NCI-H2029 (cell line): ENCODE measurements around the gene ZNF780B.
A peak's percentile ranks its signal among the peaks of the same experiment; 100 is the strongest.
"Not testable (repeated sequence)": the region's sequence is repeated elsewhere in the genome, so short reads cannot be mapped to it uniquely, and the experiment has no call there.

Experiments used
- DNase-seq: peaks from one replicate; lab custom pipeline; 2025; lab: John Stamatoyannopoulos, UW

The ZNF780B gene

GRCh38 chr19:40038047-40038446 lies 18.0 kb downstream of the ZNF780B start:
- not testable (repeated sequence) for DNase-seq

DNA sequence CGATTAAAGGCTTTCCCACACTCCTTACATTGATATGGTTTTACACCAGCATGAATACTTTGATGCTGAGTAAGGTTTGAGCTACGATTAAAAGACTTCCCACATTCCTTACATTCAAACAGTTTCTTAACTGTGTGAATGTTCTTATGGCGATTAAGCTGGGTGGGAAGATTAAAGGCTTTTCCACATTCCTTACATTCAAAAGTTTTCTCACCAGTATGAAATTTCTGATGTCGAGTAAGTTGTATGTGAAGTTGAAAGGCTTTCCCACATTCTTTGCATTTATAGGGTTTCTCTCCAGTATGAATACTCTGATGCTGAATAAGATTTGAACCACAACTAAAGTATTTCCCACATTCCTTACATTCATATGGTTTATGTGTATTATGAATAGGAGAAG lies 20.0 kb downstream of the ZNF780B start:
- DNase-seq = no peak

DNA sequence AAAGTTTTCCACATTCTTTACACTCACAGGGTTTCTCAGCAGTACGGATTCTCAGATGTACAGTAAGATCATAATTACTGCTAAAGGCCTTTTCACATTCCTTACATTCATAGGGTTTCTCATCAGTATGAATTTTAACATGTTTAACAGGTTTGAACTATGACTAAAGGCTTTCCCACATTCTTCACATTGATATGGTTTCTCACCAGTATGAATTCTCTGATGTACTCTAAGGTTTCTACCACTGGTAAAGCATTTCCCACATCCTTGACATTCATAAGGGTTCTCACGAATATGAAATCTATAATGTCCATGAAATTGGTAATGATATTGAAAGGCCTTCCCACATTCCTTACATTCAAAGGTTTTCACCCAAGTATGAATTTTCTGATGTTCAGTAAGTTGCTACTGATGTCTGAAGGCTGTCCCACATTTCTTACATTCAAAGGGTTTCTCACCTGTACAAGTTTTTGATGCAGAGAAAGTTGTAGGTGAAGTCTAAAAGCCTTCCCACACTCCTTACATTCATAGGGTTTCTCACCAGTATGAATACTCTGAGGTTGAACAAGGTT lies 22.0 kb downstream of the ZNF780B start:
- DNase-seq = no peak

DNA sequence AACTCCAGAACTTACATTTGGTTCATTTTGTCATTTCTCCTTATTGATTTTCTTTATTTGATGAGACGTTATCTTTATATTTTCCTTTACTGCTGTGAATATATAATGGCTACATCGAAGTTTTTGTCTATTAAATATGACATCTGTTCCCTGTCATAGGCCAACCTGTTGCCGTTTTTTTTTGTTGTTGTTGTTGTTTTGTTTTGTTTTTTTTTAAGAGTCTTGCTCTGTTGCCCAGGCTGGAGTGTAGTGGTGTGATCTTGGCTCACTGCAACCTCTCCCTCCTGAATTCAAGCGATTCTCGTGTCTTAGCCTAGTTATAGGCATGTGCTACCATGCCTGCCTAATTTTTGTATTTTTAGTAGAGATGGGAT lies 29.4 kb downstream of the ZNF780B start:
- no peak for DNase-seq

GRCh38 chr19:40025938-40026596 lies 30.0 kb downstream of the ZNF780B start:
- no peak for DNase-seq

- DNase-seq = no peak
Measured at GRCh38 chr19:40023969-40024368, 32.1 kb downstream of the ZNF780B start.

GRCh38 chr19:40013991-40014390 lies 42.0 kb downstream of the ZNF780B start:
- DNase-seq = no peak

DNA sequence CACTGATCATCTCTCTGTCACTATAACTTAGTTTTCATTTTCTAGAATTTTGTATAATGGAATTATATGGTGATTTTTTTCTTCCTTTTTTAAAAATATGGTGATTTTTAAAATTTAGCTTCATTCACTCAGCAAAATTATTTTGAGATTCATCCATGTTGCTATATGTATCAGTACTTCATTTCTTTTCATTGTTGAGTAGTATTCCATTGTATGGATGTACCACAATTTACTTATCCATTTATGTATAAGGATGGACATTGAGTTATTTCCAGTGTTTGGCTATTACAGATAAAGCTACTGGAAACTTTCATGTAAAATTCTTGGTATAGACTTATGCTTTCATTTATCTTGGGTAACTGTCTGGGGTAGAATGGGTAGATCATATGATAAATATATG lies 46.4 kb downstream of the ZNF780B start:
- no peak for DNase-seq

GRCh38 chr19:40006273-40006691 lies 49.7 kb downstream of the ZNF780B start:
- no peak for DNase-seq

DNA sequence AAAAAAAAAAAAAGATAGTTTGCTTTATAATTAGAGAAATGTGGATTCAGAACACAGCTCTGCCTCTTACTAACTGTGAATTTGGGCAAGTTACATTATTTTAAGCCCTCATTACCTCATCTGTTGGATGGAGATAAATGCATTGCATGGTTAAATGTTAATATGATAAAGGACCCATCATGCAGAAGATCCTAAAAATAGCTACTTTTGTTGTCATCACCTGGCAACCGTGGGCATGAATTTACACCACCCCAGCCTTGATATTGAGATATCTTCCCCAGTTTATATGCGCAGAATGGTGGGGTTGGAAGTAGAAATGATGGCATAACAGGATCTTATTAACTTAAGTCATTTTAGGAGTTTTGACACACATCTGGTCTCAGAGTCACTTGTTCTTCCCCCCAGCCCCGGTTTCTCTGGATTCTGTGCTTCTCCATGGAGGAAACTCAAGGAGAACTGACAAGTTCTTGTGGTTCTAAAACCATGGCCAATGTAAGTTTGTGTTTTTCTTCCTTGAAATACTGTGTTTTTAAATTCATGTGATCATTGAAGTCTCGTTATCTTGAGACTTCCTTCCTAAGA lies 50.2 kb downstream of the ZNF780B start:
- no peak for DNase-seq

GRCh38 chr19:39998501-39998900 lies 57.5 kb downstream of the ZNF780B start:
- DNase-seq = no peak

DNA sequence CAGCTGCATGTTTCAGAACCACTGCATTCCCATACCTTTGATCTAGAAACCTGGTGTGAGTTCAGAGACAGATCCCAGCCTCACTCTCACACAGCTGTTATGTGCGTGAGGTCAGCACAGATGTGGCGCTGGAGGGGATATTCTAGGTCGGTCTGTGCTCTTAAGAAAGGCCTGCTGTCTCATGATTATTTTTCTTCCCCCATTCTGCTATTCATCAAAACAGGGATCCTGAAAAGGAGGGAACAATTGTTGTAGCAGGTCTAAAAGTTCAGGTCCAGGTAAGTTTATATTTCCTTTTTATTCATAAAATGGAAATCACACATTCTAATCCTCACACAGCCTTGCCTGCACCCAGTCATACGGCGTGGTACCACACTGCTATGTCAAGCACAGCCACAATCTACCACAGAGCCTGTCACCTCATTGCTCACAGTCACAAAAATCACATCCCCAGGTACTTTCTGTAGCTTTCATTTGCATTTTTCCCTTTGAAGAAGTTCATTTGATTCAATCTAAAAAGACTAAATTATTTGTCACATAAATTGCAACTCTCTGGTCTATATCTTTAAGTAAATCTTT lies 58.3 kb downstream of the ZNF780B start:
- DNase-seq = no peak

DNA sequence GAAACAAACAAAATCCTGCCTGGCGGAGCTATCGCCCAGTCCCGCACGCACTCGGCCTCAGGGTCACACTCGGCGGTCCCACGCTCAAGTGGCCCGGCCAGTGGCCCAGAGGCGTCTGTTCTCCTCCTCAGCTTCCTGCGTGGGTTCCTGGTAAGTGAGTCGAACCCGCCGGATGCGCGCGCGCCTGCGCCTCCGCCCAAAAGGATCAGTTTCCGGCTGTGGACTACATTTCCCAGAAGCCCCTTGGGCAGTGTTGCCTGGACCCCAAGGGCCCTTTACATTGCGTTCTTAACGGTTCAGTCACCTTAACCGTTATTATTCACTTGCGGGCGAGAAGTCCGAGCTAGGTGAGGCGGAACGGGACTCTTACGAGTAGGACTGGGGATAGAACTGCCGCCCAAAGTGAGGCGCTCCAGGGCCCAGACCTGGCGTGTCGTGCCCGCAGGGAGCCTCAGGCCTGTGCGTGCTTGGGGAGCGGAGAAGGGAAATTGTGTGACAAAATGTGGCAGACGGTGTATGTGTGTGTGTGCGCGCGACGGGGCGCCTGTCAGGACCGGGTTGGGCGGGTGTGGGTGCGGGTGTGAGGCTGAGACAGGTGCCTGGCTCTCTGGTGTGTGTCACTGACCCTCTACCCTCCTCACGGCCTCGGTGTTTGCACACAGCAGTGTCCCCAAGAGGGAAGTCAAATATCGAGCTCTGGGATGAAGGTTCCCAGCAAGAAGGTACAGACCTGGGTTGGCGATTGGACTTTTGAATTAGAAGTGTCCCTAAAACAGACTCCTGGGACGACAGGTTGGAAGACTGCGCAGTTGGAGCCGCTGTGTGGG lies 59.0 kb downstream of the ZNF780B start, which contains the start of gene ZNF546:
Gene ZNF546, plus strand, starts transcription at position 250 of the 827 bp plus-strand sequence. CDS start 1,267 bp downstream, outside the sequence.
- DNase-seq = peak; percentile 68

DNA sequence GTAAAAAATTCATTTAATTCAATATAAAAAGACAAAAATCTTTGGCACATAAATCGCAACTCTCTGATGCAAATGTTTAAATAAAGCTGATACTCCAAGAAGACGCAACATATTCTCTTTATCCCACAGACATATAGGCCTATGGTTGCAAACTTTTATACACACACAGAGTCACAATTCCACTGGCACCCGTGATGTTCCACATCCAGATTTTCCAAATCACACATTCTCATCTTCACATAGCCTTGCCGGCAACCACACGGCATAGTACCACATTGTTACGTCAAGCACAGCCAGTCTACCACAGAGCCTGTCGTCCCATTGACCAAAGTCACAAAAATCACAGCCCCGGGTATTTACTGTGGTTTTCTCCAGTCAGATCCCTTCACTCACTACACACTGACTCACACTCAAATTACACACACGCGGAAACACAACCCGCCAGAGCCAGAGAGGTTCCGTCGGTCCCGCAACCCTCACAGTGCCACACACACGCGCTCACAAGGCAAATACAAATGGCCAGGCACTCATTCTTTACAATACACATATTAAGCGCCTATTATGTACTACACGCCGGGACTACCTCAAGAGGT lies 59.7 kb downstream of the ZNF780B start:
- peak; percentile 10 for DNase-seq

GRCh38 chr19:39995794-39996193 lies 60.2 kb downstream of the ZNF780B start:
- DNase-seq = no peak

- DNase-seq = no peak
Measured at GRCh38 chr19:39994361-39994760, 61.7 kb downstream of the ZNF780B start.

- no peak for DNase-seq
Measured at GRCh38 chr19:39993605-39994004, 62.4 kb downstream of the ZNF780B start.

- no peak for DNase-seq
Measured at GRCh38 chr19:39987596-39987995, 68.4 kb downstream of the ZNF780B start.

DNA sequence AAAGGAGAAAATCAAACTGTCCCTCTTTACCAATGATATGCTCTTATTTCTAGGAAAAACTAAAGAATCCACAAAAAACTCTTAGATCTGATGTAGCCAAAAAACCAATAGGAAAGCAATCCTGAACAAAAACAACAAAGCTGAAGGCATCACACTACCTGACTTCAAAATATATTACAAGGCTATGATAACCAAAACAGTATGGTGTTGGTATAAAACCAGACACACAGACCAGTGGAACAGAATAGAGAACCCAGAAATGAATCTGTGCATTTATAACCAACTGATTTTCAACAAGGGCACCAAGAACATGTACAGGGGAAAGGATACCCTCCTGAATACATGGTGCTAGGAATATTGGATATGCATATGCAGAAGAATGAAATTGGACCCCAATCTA lies 68.9 kb downstream of the ZNF780B start:
- no peak for DNase-seq

DNA sequence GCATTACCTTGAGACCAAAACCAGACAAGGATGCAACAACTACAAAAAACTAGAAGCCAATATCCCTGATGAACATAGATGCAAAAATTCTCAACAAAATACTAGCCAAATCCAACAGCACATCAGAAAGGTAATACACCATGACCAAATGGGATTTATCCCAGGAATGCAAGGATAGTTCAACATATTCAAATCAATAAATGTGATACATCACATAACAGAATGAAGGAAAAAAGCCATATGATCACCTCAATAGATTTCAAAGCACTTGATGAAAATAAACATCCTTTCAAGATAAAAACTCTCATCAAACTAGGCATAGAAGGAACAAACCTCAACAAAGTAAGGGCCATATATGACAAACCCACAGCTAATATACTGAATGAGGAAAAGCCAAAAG lies 69.4 kb downstream of the ZNF780B start:
- no peak for DNase-seq

DNA sequence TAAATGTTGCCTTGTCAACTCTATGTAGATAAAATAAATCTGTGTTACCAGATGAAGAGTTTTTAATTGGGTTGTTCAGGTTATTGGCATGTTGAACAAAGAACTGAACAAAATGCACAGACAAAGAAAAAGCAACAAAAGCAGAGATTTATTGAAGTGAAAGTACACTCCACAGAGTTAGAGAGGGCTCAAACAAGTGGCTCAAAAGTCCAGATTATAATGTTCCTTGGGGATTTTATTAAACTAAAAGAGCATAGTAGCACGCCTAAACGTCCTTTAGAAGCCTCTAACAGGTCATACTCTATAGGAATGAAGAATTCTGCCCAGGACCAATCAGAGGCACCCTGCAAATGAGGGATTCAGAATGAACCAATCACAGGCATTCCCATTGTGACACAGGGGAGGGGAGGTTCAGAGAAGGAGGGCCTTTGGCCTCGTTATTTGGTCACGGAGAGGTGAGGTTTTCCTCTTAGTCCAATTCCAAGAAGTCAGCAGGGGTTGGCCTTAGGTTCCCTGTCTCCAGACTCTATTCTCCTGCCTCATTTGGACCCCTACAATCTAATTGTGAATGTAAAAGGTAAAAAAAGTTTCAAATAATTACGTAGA lies 72.2 kb downstream of the ZNF780B start:
- DNase-seq = no peak

- DNase-seq = no peak
Measured at GRCh38 chr19:39982883-39983282, 73.1 kb downstream of the ZNF780B start.
